LNCaP clone FGC (cell line): ENCODE results near the gene ST8SIA4.

Source experiments
- DNase-seq: peaks from one replicate; pipeline ENCODE4 v3.0.0-alpha.2; 2011; ENCODE audit warnings: low read depth
- H3K4me3 ChIP-seq: 2 replicates; pipeline ENCODE4 v1.5.1; 2011; ENCODE audit warnings: mild to moderate bottlenecking, low read depth, low read length, control low read depth
- CTCF ChIP-seq: IDR thresholded peaks from 2 replicates; pipeline ENCODE4 v1.5.1; 2012; ENCODE audit warnings: mild to moderate bottlenecking; ENCODE audit not compliant: control insufficient read depth, insufficient read depth; ENCODE audit errors: extremely low read depth

Gene ST8SIA4

GRCh38 chr5:100852051-100852450 is 51.0 kb downstream of the ST8SIA4 start:
- DNase-seq: no peak
- TF ChIP-seq CTCF: no peak

DNA sequence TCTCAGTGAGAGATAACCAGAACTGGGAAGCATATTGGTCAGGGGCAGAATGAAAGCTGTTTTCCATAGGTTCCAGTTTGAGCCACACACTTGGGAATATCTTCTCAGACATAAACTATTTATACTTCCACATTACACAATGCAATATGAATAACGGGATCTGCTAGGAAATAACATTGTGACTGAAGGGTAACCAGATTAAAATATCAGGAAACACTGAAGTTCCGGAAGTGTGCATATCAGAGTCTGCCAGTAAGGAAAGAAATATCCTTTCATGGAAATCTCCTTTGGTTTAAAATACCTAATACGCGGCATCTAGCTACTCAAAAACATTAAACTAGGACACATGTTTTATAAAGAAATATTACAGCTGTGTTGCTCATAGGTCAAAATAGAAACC is 56.3 kb downstream of the ST8SIA4 start:
- H3K4me3 ChIP-seq: no peak overlapping the region
- no peak for TF ChIP-seq CTCF
- no peak for DNase-seq

More at GRCh38 chr5:100852051-100852450, 51.0 kb downstream of the ST8SIA4 start:
- no peak overlapping the region for H3K4me3 ChIP-seq

DNA sequence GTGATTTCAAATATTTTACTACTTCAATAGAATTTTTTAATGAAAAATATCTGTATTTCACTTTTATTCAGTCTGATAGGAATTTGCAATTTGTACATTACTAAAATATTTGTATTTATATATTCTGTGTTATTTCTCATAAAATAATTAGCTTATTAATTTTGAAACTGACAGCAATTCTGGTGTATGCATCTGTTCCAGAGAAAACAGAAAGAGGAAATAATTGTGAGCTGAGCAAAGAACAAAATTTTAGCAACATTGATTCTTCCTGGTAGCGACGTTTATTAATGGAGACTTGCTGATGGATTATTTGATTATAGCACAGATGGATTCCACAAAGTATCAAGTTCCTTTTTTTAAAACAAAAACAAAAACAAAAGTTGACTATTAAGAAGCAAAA is 61.0 kb downstream of the ST8SIA4 start:
- no peak for DNase-seq
- no peak for TF ChIP-seq CTCF
- H3K4me3 ChIP-seq: no peak overlapping the region

DNA sequence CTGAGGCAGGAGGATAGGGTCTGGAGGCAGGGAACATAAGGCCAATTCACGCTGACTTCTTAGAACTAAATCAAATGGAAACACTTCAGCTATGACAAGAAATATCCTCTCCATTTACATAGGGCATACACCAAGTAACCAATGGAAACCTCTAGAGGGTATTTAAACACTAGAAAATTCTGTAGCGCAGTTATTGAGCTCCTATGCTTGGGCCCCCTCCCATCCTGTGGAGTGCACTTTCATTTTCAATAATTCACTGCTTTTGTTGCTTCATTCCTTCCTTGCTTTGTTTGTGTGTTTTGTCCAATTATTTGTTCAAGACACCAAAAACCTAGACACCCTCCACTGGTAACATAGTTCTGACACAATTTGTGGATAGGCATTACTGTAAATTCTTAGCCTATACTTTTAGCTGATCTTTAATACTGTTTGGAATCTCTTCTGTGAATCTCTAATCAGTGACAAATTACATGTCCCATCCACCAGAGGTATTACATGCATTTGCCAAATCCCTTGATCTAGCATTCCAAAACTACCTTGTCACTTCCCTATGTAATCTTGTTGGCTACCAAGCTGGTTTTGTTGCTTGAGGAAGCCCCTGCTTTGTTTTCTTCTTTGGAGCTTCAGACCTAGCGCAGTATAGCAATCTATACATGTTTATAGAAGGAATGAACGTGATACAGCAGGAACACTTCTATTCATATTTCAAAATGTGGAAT is 61.6 kb downstream of the ST8SIA4 start:
- DNase-seq: no peak
- no peak for TF ChIP-seq CTCF

GRCh38 chr5:100840789-100841188 is 62.3 kb downstream of the ST8SIA4 start:
- TF ChIP-seq CTCF: no peak
- no peak for DNase-seq
- no peak overlapping the region for H3K4me3 ChIP-seq

More for the DNA sequence above, 61.6 kb downstream of the ST8SIA4 start:
- H3K4me3 ChIP-seq: no peak overlapping the region

GRCh38 chr5:100840370-100840769 is 62.7 kb downstream of the ST8SIA4 start:
- DNase-seq: no peak
- no peak for TF ChIP-seq CTCF
- no peak overlapping the region for H3K4me3 ChIP-seq

DNA sequence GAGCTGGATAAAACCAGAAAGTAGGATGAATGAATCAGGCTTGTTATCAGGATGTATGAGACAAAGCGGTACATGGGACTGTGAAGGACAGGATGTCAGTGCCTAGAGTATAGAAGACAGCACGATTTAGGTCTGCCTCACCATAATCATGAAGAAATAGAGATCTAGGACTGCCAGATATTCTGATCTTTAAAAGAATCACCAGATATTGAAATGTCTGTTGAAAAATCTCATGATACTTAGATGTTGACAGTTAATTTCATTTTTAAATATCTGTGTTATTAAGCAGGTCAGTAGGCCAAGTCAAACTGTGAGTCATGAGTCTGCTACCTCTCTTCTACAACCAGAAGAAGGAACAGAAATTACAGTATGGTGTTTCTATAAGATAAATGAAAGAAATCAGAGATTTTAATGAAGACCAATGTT is 65.0 kb downstream of the ST8SIA4 start:
- H3K4me3 ChIP-seq: no peak overlapping the region
- TF ChIP-seq CTCF: no peak
- no peak for DNase-seq
